HL-60/S4 treated with retinoic acid at 250 ng/mL for 4 days and 3 days (cell line): ENCODE measurements around the gene MAP4K5.
"Not testable (repeated sequence)": the region's sequence is repeated elsewhere in the genome, so short reads cannot be mapped to it uniquely, and the experiment has no call there.

Source experiments
- in situ Hi-C: fragments of 300-500 bp; cut with MboI; formaldehyde crosslinking; loops from 2 replicates; pipeline ENCODE4 v1.7.0; 2022; ENCODE audit warnings: low sequenced_read_pairs

Gene MAP4K5

GRCh38 chr14:50532502-50533240 is at the start of gene MAP4K5:
Gene MAP4K5 (minus strand): TSS chr14:50532569. CDS start chr14:50532049, 520 bp downstream.
- in situ Hi-C loops, result loop anchor here (25.0 kb wide), 1 partner anchor 670 kb away; the partner anchor contains the start of gene NEMF

DNA sequence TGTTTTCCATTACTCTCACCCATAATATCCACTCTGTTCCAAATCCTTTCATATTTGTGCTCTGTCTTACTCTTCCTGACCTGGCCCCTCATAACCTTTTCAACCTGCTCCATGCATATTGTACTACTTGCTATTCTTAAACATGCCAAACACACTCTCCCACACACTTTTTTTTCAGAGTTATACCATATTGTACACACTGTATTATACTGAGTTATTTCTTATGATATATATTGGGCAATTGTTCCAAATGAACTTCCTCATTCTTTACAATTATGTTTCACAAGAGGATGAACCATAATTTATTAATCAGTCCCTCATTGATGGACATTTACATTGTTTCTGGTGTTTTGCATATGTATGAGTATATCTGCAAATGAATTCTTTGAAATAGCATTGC is 46.1 kb upstream of the MAP4K5 start:
- in situ Hi-C loops, result no loop called here

DNA sequence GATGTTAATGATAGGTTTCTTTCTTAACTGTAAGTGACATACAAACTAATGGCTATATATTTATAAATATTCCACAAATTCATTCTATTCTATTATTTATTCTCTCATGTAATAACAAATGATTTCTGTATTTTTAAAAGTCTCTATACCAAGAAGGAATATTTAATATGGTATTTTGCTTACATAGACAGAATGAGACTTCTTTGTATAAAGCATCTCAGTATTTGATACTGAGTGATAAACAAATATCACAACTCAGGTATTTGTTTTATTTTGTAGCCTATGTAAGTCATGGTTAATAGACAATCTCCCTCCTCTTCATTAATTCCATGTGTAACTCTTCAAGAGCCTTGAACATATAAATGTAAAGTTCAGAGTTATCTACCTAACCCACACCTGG is 45.6 kb upstream of the MAP4K5 start:
- in situ Hi-C loops, result no loop called here

- in situ Hi-C loops, result no loop called here
Measured at GRCh38 chr14:50575769-50576168, 43.4 kb upstream of the MAP4K5 start.

GRCh38 chr14:50573862-50574261 is 41.5 kb upstream of the MAP4K5 start:
- in situ Hi-C loops, result no loop called here

- in situ Hi-C loops, result no loop called here
Measured at GRCh38 chr14:50569714-50570274, 37.4 kb upstream of the MAP4K5 start.

DNA sequence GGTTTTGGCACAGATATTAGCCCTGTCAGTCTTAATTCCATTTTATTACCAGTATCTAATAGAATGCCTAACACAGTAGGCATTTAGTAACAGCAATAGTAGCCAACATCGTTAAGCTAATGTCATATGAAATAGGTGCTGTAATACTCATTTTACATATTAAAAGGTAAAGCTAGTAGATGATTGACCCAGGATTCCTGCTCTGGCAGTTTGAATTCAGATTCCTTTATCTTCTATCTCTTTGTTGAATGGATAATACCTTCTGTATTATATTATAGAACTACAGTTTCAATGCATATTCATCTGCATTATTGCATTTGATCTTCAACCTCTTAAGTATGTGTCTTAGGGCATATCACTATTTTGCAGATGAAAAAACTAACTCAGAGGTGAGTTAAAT is 30.5 kb upstream of the MAP4K5 start:
- in situ Hi-C loops, result no loop called here

GRCh38 chr14:50560931-50561285 is 28.5 kb upstream of the MAP4K5 start:
- in situ Hi-C loops, result no loop called here

DNA sequence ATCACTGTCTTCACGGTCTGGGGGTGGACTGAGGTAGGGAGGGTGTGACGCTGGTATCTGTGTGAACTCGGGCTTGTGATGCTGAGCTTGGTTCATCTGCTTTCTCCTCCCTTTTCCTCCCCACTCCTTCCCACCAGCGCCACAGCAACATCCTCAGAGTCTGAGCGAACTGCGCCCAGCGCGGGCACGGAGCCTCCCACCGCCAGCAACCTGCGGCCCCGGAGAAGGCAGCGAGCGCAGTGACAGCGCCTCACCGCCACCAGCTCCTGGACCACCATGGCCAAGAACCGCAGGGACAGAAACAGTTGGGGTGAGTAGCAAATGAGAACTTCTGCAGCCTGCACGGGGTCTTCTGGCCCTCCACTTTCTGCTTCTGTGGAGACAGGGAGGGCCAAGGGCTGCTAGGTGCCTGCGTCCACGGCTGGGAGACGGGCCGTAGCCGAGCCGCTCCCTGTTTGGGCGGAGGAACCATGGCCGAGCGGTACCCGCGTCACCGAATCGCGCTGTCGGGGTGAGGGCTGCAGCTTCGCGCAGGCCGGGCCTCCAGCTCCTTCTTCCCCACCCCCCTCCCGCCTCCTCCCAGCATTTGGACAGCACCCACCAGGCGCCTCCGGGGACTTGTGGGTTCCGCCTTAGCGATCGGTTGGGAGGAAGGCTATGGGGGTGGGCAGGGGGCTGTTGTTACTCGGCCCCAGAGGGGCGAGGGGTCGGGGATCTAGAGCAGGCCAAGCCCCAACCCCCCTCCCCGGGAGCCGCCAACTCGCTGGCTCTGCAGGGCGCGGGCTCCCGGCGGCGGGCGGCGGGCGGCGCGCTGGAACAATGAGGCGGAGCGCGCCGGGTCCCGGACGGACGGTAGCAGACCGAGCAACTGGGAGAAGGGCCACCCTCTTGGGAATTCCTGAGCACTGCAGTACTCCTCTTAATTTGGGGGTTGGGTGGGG is 27.9 kb upstream of the MAP4K5 start, which contains the start of gene ATL1:
TSS of gene ATL1 (plus strand) at position 156 of the 941 bp plus-strand sequence. CDS start at position 277, 121 bp downstream.
- in situ Hi-C loops, result no loop called here

- in situ Hi-C loops, result not testable (repeated sequence)
Measured at GRCh38 chr14:50552796-50553195, 20.4 kb upstream of the MAP4K5 start.

- in situ Hi-C loops, result no loop called here
Measured at GRCh38 chr14:50551877-50552276, 19.5 kb upstream of the MAP4K5 start.

DNA sequence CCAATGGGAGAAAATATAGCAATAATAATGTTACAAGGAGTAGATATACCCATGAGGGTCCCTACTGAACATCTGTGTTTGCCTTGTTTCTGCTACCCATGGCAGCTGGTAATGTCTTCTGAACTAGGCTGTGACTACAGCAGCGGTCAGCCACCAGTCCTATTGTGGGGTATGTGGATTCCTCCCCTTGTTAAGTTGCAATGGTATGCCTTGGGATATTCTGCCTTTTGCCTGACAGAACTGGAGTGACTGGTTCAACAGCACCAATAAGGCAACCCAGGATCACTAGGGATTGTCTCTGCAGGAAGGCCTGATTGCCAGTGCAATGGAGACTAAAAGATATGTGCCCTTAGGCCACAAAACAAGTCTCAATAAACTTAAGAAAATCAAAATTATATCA is 17.9 kb upstream of the MAP4K5 start:
- in situ Hi-C loops, result no loop called here

GRCh38 chr14:50545618-50546017 is 13.2 kb upstream of the MAP4K5 start:
- in situ Hi-C loops, result loop anchor here (25.0 kb wide), 1 partner anchor 683 kb away; the partner anchor contains the start of gene NEMF

- in situ Hi-C loops, result loop anchor here (25.0 kb wide), 1 partner anchor 683 kb away; the partner anchor contains the start of gene NEMF
Measured at GRCh38 chr14:50544911-50545310, 12.5 kb upstream of the MAP4K5 start.

DNA sequence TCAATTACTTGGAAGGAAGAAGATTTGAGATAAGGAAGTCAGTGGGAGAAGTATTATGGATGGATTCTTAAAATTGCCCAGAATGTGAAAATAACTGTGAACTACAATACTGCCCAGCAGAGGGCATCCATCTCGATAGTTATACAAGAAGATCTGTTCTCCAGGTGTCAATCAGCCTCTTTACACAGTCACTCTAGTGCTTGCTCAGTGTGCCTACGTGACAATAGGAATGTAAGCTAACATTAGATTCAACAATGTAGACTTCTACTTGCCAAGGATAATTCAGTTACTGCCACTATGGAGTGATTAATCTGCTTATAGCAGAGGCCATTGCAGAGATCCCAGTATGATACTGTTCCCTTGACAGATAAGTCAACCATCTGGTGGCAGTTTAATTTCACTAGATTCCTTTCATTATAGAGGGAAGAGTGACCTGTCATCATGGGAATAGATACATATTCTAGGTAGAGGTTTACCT is 10.6 kb upstream of the MAP4K5 start:
- in situ Hi-C loops, result loop anchor here (25.0 kb wide), 1 partner anchor 681 kb away; the partner anchor contains the start of gene NEMF

GRCh38 chr14:50541159-50541567 is 8.8 kb upstream of the MAP4K5 start:
- in situ Hi-C loops, result loop anchor here (25.0 kb wide), 1 partner anchor 679 kb away; the partner anchor contains the start of gene NEMF

DNA sequence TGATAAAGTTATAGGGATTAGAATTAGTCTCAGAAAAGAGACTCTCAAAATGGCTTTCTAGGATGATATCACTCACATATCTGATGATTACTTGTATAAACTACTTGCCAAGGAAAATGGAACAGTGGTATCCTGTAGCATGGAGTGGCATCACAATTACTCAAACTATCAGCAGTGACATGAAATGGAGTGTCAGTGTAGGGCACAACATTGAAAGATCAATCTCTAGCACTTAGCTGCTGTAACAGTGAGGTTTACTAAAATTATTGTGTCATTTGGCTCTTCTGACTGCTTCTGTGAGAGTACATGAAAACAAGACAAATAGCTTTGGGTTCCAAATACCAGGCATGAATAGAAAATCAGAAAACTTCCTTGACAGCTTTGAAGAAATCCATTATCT is 6.7 kb upstream of the MAP4K5 start:
- in situ Hi-C loops, result loop anchor here (25.0 kb wide), 1 partner anchor 677 kb away; the partner anchor contains the start of gene NEMF

DNA sequence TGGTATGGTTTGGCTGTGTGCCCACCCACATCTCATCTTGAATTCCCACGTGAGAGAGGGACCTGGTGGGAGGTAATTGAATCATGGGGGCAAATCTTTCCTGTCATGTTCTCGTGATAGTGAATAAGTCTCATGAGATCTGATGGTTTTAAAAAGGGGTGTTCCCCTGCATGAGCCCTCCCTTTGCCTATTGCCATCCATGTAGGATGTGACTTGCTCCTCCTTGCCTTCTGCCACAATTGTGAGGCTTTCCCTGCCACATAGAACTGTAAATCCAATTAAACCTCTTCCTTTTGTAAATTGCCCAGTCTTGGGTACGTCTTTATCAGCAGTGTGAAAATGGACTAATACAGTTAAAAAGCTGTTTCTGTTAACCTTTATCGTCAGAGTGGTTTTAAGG is 5.7 kb upstream of the MAP4K5 start:
- in situ Hi-C loops, result loop anchor here (25.0 kb wide), 1 partner anchor 676 kb away; the partner anchor contains the start of gene NEMF

GRCh38 chr14:50534997-50535396 is 2.6 kb upstream of the MAP4K5 start:
- in situ Hi-C loops, result loop anchor here (25.0 kb wide), 1 partner anchor 673 kb away; the partner anchor contains the start of gene NEMF

DNA sequence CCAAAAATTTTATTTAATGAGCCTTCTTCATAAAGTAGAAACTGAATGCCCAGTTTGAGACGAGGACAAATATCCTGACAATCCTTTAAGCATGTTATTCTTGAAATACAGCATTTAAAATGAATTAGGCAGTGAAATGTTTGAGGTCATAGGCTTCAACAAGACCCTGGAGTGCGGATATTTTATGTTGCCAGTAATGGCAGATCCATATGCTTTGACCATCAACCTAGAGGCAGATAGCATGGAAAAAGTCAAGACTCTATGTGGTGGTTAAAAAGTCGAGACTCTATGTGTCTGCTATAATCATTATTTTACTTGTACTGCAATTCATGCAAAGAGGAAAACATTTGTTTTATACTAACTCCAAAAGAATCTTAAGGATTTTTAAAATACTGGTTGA is 2.0 kb upstream of the MAP4K5 start:
- in situ Hi-C loops, result loop anchor here (25.0 kb wide), 1 partner anchor 672 kb away; the partner anchor contains the start of gene NEMF
